ENCODE measurements around the gene SWAP70.
A peak's percentile ranks its signal among the peaks of the same experiment; 100 is the strongest.

The SWAP70 gene

DNA sequence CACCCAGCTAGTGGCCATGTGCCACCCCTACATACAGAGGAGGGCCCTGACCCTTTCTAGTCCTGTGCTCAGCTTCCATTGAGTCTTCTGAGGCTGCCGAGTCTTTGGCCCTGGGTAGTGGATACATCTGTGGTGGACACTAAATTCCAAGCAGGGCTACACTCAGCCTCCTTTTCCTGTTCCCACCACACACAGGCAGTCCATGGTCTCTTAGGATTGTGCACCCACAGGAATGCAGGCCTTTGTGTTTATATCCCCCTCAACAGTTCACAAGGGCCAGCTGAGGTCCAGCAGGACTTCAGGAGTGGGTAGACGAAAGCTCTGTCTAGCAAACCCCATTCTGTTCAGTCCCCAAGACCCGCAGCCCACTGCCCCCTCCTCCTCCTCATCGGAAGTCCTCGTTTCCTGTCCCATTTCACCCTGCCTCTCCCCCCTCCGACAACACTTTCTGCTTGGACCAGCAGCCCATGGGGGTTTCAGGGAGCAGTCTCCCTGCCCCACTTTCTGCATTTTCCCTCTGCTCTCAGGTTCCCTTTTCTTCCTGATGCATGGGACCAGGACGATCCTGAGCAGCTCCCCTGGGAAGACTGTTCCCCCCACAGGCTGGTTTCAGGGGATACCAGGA, 91.8 kb downstream of the SWAP70 start:
- peak; percentile 91 for DNase-seq

DNA sequence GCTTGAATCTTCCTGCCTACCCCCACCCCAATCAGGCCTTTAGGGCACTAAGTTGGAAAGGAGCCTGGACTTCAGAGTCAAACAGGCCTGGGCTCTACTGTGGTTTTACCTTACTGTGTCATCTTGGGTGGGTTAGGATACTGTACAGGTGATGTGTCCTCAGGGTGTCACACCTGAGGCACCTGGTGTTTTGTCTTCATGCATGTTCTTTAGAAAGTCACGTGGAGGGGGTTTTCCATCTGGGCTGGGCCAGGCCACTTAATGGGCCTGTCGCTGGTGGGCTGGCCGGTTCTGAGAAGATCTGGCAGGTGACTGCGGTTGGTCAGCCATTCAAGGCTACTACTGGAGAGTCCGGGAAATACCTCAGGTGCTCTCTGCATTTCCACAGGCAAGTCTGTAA, 92.6 kb downstream of the SWAP70 start:
- DNase-seq, result no peak

DNA sequence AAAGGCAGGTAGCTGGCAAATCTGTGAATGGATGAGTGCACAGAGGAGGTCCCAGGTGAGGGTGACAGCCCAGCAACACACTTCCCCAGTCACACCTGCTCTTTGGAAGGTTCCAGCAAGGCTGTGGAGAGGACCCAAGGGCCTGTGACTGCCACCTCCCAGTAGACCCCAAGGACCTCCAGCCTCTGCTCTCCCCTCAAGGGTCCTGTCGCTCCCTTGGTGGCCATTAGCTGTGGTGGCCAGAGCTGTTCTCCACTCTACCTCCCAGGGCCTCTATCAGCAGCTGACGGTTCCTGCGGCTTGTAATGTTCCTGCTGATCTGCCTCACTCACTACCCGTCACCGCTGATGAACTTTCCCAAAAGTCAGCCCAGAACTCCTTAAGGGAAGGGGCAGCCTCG, 93.0 kb downstream of the SWAP70 start:
- no peak for DNase-seq

DNA sequence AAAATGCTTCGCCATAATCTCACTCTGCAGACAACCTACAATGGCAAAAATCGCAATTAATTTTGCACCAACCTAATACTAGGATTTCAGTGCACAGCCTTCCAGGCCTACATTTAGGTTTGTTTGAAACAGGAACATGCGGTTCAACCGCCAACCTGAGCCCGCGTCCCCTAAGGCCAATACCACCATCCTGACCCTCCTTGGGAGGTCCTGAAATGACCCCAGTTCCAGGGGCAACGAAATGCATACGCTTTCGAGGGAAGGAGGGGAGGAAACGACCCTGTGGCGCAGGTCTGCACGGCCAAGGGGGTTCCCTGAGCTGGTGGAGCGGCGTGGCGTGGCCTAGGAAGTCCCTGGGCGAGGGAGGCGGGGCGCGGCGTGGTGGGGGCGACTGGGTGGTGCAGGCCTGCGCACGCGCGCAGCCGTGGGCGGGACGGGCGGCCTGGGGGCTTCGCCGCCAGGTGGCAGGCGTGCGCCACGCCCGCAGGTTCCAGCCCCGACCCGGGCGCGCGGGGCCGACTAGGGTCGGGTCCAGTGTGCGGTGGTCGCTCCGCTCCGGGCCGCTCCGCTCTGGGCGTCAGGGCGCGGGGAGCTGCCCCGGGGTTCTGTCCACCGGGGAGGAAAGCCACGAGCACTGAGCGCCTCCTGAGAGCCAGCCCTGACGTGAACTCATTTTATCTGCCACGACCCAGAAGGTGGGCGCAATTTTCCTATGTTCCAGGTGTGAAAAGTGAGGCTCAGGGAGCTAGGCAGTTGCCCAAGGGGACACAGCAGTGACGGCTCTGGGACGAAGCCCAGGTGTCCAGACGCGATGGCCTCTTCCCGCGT, 94.1 kb downstream of the SWAP70 start:
- DNase-seq, result peak; percentile 71

DNA sequence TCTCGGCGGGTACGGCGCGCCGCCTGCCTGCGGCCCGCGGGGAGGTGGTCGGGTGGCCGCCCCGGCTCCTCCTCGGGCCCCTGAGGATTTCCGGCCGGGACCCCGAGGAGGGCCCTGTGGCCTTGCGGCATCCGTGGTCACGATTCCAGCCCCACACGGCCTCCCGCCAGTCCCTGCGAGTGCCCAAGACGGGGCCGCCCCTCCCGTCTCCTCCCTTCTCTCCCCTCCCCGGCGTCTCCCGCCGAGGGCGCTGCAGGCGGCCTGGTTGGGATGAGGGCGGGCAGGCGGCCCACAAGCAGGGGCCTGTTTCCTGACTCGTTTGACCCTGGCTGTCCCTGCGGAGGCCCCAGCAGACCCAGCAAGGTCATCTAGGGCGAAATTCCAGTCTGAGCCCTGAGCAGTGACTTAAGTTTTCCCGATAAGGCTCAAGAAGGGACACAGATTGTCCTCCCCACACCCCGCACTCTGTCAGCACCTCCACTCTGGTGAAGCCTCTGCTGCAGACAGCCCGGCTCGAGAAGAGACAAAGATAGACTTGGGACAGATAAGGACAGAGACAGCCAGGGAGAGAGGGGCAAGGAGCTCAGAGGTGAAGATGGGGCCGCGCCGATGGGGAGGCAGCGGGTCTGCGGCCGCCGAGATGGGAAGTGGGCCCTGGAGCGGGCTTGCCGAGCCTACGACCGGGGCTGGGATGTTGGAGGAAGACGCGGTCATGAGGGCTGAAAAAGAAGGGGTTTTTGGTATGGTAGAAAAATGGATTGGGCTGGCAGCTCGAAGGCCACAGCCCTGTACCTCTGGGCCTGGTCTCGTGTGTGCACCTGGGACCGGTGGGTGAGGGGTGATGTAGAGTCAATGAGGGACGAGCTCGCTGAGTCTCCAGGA, 95.0 kb downstream of the SWAP70 start:
- peak; percentile 85 for DNase-seq

DNA sequence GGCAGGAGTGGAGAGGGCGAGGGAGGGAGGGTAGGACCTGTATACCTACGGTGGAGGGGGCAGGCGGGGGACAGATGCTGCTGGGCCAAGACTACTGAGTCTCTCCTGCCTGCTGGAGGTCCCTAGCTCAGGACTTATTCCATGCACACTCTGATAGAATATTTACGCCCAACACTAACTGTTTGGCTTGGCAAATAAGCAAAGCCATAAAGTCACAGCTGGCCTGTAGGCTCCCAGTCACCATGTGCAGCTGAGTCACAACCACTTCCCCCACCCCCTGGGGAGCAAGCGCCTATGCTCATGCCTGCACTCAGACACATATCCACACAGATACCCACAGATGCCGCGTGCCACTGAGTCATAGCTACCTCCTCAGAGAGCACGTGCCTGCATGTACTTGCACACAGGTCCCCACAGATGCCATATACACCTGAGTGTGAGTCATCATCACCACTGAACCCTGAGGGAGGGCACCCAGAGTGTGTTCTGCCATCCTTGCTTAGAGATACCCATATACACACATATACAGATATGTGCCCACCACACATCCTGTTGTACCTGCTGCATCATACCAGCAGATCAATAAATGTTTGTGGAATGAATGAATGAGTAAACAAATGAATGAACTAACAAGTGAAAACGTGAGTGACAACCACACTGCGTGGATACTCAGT, 95.8 kb downstream of the SWAP70 start:
- DNase-seq, result peak; percentile 100

DNA sequence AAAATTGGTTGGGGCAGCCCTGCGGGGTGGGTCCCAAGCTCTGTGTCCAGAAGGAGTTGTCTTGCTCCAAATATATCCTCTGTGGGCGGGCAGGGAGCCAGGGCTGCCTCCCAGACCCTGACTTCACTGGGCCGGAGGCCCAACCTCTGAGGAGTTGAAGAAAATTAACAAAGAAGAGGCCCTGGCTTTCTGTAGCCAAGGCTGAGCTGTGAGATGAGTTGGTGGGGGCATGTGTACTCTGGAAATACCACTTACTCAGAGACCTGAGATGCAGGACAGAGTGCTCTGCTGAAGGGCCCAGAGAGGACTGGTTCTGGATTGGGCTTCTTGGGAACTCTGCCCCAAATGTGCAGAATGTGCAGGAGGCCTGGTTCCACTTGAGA, 96.3 kb downstream of the SWAP70 start:
- peak; percentile 96 for DNase-seq

DNA sequence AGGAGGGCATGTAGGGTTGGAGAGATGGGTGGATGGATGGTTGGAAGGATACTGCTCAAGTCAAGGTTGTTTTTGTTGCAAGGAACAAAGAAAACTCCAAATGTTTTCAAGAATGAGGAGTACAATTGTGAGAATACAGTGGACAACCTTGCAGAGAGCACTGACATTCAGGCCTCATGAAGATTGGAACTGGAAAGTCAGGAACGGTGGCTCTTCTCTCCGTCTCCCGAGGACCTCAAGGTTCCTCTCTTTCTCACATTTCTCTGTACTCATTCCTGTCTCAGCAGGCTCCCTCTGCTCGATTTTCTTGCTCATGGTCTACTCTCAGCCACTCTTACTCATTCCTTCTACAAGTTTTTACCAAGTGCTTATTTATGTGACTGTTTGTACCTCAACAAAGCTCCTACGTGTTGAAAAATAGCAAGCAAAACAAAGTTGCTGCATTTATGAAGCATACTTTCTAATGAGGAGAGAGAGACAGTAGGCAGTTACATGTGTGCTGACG, 97.6 kb downstream of the SWAP70 start:
- DNase-seq, result no peak

DNA sequence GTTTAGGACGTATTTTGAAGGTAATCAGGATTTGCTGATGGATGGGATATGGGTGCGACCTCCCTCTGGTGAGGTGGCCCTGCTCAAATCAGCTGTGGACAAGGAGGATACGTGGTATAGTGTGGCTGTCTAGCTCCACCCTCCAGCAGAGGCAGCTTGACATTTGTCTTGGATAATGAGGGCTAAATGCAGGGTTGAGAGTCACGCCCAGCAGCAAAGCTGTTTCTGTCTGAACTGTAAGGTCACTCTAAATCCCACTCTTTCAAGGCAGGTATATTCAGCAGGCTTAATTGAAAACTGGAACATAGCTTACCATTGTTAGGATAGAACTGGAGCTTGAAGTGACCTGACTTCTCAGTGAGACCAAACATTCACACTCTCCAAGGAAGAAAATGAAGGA, 98.7 kb downstream of the SWAP70 start:
- DNase-seq, result no peak

DNA sequence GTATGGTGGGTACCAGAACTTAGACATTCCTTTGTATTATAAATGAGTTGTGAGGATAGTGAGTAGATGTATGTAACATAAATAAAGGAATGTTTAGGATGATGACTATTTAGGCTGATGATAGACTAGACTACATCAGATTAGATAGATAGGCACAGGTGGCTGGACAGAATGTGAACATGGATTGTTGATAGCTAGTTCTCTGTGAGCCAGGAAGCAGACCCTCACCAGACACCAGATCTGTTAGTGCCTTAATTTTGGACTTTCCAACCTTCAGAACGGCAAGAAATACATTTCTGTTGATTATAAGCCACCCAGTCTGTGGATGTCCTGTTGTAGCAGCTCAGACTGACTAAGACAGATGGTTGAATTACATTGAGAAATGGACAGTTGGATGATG, 99.4 kb downstream of the SWAP70 start:
- no peak for DNase-seq

DNA sequence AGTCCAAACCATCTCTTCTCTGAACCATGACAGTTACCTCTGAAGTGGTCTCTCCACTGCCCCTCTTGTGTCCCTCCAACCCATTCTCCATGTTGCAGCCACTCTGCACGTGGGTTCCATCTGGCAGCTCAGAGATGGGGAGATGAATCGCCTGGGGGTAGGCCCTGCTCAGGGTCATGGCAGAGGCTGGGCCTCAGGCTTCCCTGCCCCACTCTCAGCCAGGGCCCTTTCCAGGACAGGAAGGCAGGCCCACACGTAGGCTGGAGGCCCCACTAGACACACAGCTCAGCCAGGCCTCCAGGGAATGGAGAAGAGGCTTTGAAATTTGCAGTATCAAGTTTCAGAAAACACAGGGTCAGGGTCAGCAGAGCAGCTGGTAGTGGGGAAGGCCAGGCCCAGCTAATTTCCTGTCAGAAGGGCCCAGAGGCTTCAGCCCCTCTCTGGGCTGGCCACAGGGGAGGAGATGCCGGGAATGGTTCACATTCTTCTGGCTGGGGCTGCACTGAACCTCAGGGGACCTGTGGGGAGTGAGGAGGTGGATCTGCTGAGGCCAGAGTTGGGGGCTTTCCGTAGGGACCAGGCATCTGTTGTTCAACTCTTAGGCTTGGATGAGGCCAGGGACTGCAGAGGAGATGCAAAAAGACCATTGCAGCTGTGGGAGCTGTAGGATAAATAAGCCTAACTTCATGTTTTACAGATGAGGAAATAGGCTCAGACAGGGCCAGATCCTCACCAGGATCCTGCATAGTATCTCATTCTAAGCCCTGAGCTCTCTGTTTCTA, 101.6 kb downstream of the SWAP70 start:
- DNase-seq, result peak; percentile 99

DNA sequence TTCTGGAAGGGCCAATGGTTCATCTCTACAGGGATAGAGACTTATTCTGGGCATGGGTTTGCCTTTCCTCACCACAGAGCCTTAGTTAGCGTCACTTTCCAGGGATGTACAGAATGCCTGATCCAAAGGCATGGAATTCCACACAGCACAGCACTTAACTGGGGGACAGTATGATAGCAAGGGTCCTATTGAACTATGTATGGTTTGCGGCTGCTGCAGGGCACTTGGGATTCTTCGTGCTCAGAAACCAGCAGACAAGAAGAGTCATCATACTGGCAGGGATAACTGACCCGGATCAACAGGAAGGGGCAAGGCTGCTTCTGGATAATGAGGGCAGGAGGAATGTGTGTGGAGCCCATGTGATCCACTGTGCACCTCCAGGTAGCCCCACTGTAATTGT, 105.7 kb downstream of the SWAP70 start:
- DNase-seq, result no peak

DNA sequence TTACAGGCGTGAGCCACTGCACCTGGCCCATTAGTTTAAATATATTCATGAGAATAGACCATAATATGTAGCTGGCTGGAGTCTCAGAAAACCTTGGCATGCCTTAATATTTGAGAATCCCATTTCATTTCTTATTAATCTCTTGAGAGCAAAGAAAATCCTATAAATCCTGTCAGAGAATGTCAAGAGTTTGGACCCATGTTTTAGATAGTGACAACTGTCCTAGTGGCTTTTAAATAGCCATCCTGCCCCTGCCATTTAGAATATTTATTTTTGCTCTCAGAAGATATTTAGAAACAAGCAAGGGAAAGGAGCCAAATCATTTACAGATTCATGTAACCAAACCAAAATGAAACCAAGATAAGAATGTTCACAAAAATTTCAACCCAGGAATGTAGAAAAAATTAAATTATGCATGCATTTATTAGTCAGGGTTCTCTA, 107.2 kb downstream of the SWAP70 start:
- DNase-seq, result peak; percentile 50

DNA sequence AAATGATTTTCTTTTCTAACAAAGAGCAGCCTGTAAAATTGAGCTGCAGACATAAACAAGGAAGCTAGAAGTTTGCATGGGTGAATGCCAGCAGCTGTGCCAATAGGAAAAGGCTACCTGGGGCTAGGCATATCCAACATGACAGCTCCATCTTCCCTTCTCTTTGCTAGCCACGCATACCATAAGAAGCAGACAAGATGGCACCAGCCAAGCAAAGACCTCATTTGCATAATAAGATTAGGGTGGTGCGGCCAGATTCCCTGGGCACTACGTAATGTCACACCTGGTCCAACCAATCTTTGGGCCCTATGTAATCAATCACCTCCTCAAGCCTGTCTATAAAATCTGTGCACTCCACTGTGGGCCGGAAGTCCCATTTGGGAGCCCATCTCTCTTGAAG, 108.3 kb downstream of the SWAP70 start:
- no peak for DNase-seq

DNA sequence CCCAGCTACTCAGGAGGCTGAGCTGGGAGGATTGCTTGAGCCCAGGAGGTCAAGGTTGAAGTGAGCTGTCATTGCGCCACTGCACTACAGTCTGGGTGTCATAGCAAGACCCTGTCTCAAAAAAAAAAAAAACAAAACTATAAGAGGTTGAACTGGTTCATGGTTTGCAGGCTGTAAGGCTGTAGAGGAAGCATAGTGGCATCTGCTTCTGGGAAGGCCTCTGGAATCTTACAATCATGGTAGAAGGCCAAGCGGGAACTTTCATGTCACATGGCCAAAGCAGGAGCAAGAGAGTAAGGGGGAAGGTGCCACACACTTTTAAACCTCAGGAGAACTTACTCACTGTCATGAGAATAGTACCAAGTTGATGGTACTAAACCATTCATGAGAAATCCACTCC, 109.6 kb downstream of the SWAP70 start:
- no peak for DNase-seq

DNA sequence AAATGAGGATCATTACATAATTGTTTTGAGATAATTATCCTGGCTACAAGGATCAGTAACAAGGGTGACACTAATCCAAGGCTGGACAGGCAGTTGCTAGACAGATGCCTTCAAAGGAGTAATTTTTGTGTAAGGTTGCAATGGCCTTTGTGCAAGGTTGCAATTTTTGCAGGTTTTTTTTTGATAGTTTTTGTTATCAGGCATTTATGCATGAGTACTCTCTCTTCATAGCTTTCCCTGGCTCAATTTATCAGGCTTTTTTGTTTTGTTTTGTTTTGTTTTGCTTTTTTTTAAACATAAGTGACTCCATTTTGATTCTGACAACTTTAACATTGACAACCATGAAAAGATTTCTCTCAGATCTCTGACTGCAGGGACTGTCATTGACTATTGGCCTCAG, 110.2 kb downstream of the SWAP70 start:
- DNase-seq, result no peak

DNA sequence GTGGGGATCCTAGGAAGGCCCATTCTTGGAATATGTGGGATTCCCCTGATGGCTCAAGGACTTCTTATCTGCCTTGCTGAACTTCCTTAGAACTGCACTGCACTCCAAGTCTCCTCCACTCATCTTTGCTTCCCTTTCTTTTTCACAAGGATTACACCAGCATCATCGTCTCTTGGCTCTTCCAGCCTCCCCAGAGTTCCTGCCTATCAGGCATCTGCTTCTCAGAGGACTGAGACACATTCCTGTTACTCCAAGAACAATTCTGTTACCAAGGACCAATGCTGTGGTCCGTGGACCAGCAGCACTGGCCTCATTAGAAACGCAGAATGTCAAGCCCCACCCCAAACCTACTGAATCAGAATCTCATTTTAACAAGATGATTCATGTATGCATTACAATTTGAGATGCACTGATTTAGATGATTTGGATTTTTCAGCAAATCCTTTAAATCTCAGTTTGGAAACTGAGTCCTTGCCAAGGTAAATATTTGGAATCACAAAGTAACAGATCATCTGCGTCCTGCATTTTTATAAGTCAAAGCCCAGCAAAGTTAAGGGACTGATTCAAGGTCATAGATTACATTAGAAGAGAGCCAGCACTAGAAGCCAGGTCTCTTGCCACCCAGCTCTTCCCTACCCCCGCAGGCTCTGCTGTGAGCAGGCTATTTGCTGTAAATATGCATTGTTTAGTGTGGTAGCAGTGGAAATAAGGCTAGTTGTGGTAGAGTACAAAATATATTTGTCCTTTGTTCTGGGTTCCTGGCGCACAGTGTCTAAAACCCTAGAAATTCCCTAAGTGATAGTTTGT, 110.9 kb downstream of the SWAP70 start:
- peak; percentile 97 for DNase-seq

DNA sequence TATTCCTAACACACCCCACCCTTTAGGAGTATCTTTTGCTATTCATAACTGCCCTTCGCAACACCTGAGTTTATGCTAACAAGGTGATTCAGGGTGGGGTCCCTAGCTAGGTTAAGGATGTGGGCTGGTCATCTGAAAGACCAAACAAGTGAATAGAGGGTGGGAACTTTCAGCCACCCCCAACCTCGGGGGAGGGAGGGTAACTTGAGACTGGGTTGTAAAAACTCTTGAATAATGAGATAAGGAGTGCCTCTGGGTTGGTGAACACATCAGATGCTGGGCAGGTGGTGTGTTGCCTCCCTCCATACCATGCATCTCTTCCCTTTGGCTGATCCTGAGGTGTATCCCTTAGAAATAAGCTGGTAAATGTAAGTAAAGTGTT, 111.5 kb downstream of the SWAP70 start:
- no peak for DNase-seq

DNA sequence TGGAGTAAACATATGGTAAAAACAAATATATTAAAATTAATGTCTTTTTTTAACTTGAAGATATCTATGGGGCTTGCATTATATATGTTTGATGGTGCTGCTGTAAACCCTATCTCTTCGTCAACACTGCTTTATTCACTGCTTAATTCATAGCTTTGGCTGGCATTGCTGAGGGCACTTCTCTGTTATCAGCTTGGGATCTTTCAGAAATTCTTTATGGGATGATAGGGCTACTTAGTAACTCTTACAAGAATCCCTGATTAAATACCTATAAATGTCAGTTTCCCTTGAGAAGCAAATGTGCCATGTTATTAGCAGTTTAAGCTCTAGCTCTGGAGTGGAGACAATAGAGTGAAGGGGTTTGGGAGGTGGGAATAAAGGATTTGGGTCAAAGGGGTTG, 112.3 kb downstream of the SWAP70 start:
- DNase-seq, result no peak

DNA sequence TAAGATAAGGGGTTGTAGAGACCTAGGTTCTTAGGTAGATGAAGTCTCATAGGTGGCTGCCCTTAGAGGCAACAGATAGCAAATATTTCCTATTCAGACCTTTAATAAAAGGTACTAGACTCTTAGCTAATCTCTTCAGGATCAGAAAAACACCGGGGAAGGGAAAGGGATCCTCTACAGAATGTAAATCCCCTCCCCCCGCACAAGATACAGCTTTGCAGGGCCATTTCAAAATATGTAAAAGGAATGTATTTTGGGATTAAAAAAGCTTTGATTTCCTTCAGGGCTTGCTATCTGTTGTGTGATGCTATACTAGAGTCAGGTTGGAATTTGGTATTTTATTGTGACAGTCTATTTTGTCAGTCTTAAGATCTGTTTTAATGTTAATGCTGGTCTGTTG, 113.2 kb downstream of the SWAP70 start:
- no peak for DNase-seq

DNA sequence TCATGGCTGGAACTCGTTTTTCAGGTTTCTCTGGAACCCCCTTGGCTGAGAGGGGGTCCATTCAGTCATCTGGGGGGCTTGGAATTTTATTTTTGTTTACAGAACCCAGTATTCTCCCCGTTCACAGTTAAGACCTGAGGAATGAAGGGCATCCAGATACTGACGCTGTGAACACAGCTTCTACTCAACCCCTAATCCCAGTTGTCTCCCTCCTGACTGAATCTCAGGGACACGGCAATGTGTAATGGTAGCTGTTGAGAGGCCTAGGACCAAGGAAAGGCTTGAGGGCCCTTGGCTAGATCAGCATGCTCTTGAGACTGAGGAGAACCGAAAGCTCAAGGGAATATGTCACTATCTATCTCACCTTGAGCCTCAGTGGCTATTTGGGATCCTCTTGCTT, 113.6 kb downstream of the SWAP70 start:
- DNase-seq, result no peak
